ENCODE data around the gene SLC39A7. TPM values are rescaled to one million over a fixed set of nuclear protein-coding genes. Genes with fewer than 3 reads are reported as not detected.

Gene SLC39A7
- total and polyA plus RNA-seq, 2 of the 4 experiments (the other 2 are of a cell fraction): 135 to 208 TPM

GRCh38 chr6:33216117-33216649 lies 15.5 kb downstream of the SLC39A7 start:
- BruUV-seq (replicated peaks): no TSS peak
- in situ Hi-C loops (cut with MboI; ENCODE audit: low sequenced_read_pairs): no loop called here

More at GRCh38 chr6:33216117-33216649, 15.5 kb downstream of the SLC39A7 start:
- H2AK9ac ChIP-seq (replicated peaks; ENCODE audit: low read depth, low read length, poor library complexity): no peak overlapping the region
- 100% methylated on average over 2 of the region's 4 CpGs; no CpG with 5 or more reads in 1 of the 2 experiments for WGBS, 2 experiments (ENCODE audit: extremely low coverage in 2 of 2, insufficient read length in 1 of 2)
- H3K9me1 ChIP-seq (ENCODE audit: insufficient read depth, low read length): no peaks in the 10 kb centered on the region
- POLR2A ChIA-PET (ENCODE audit: unreplicated experiment): interaction anchor here (0.6 kb wide), 1 partner anchor 19 kb away, joined by 3 read pairs; no protein-coding TSS in a partner anchor
- no peaks in the 10 kb centered on the region for H3K9me3 ChIP-seq (ENCODE audit: control insufficient read depth, insufficient read depth, low read length)
- DNase-seq (no peak), ATAC-seq (ENCODE audit: low read depth) (no peak)
- no peak overlapping the region for H3K23ac ChIP-seq (ENCODE audit: low read depth, low read length)
- no peak overlapping the region for H2AFZ ChIP-seq (replicated peaks; ENCODE audit: low read length, poor library complexity)
- H4K20me1 ChIP-seq (ENCODE audit: insufficient read depth, low read length): no peaks in the 10 kb centered on the region
- dilution Hi-C loops (cut with HindIII; ENCODE audit: low sequenced_read_pairs, unreplicated experiment): no loop called here
- CTCF ChIA-PET: no interaction called here
- H4K5ac ChIP-seq (ENCODE audit: low read depth, low read length): no peak overlapping the region
- H2BK5ac ChIP-seq (ENCODE audit: low read depth, low read length, poor library complexity, severe bottlenecking): no peak overlapping the region
- H3K79me1 ChIP-seq (ENCODE audit: low read depth in 1 of 2, low read length in 2 of 2): no peaks in the 10 kb centered on the region
- H4K91ac ChIP-seq (ENCODE audit: insufficient read depth, low read depth, low read length): no peak overlapping the region
- H3K56ac ChIP-seq (ENCODE audit: extremely low read depth, insufficient read depth, low read length): no peak overlapping the region
- no peak overlapping the region for H3K4me2 ChIP-seq (ENCODE audit: low read depth, low read length)
- H2BK20ac ChIP-seq (ENCODE audit: low read depth, low read length): no peak overlapping the region
- H3K36me3 ChIP-seq (ENCODE audit: control insufficient read depth, insufficient read depth, low read length): peaks cover 5% of the 10 kb centered on the region; the same call in 1 of the 2 replicates
- no peak overlapping the region for H3K4me3 ChIP-seq (ENCODE audit: insufficient read depth, low read depth, low read length)
- TF ChIP-seq FOS (IDR thresholded peaks at IDR 0.05; ENCODE audit: low read depth, low read length) (no peak), BHLHE40 (IDR thresholded peaks at IDR 0.05; ENCODE audit: low read depth, low read length) (no peak), RFX5 (IDR thresholded peaks at IDR 0.05; ENCODE audit: low read depth, low read length) (no peak), CEBPB (IDR thresholded peaks at IDR 0.05; ENCODE audit: low read depth, low read length) (no peak), MXI1 (IDR thresholded peaks at IDR 0.05; ENCODE audit: borderline replicate concordance, low read depth, low read length) (no peak), RCOR1 (IDR thresholded peaks at IDR 0.05; ENCODE audit: insufficient replicate concordance, low read length) (no peak), MAFK (IDR thresholded peaks at IDR 0.05; ENCODE audit: low read depth, low read length) (no peak)
- TF ChIP-seq, protein P1, sequence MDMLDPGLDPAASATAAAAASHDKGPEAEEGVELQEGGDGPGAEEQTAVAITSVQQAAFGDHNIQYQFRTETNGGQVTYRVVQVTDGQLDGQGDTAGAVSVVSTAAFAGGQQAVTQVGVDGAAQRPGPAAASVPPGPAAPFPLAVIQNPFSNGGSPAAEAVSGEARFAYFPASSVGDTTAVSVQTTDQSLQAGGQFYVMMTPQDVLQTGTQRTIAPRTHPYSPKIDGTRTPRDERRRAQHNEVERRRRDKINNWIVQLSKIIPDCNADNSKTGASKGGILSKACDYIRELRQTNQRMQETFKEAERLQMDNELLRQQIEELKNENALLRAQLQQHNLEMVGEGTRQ (IDR thresholded peaks at IDR 0.05; ENCODE audit: low read depth, low read length): no peak
- H3K9ac ChIP-seq (ENCODE audit: low read depth, low read length): no peak overlapping the region
- no peak overlapping the region for H4K8ac ChIP-seq (ENCODE audit: low read depth in 2 of 2, low read length in 2 of 2)
- H3K4me1 ChIP-seq (ENCODE audit: control insufficient read depth, insufficient read depth, low read length): peaks cover 2% of the 10 kb centered on the region; the same call in 1 of the 2 replicates
- intact Hi-C loops (cut with micrococcal nuclease): no loop called here
- no peak overlapping the region for H3K27ac ChIP-seq (ENCODE audit: insufficient read depth, low read length)
- H3K14ac ChIP-seq (replicated peaks; ENCODE audit: low read depth, low read length): no peak overlapping the region
- peaks cover 19% of the 10 kb centered on the region for H3K27me3 ChIP-seq (ENCODE audit: control insufficient read depth, insufficient read depth, low read length)
- H3K18ac ChIP-seq (ENCODE audit: low read depth, low read length): no peak overlapping the region
- no peak overlapping the region for H2BK15ac ChIP-seq (ENCODE audit: low read depth, low read length)
- no peak overlapping the region for H3K4ac ChIP-seq (ENCODE audit: low read depth, low read length)
- no peak overlapping the region for H2AK5ac ChIP-seq (ENCODE audit: low read depth, low read length)
- no peak overlapping the region for H2BK120ac ChIP-seq (ENCODE audit: low read depth, low read length)

All from IMR-90 (cell line).